Measurements from ENCODE around the gene HPN. TPM values are rescaled to one million over a fixed set of nuclear protein-coding genes. Genes with fewer than 3 reads are reported as not detected.

Gene HPN
- total RNA-seq, 1 donor from 2014 or later = 2.3 TPM

DNA sequence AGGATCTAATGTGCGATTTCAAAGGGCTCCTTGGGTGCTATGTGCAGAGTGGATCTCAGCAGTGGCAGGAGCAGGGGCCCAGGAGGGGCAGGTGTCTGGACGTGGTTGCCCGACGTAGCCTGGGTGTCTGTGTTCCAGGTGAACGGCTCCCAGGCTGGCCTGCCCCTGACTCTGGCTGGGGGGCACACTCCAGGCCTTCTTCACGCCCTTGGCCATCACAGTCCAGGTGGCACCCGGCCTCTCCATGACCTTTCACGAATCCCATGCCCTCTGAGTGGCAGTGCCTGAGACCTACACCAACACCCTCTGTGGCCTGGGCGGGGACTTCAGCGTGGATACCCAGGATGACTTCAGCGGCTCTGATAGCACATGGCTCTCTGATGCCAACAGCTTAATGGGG is 62.8 kb downstream of the HPN start:
- H3K27me3 ChIP-seq (ENCODE audit: control insufficient read depth, insufficient read depth, low read length) = peaks cover 5% of the 10 kb centered on the region
- TF ChIP-seq, protein P1, sequence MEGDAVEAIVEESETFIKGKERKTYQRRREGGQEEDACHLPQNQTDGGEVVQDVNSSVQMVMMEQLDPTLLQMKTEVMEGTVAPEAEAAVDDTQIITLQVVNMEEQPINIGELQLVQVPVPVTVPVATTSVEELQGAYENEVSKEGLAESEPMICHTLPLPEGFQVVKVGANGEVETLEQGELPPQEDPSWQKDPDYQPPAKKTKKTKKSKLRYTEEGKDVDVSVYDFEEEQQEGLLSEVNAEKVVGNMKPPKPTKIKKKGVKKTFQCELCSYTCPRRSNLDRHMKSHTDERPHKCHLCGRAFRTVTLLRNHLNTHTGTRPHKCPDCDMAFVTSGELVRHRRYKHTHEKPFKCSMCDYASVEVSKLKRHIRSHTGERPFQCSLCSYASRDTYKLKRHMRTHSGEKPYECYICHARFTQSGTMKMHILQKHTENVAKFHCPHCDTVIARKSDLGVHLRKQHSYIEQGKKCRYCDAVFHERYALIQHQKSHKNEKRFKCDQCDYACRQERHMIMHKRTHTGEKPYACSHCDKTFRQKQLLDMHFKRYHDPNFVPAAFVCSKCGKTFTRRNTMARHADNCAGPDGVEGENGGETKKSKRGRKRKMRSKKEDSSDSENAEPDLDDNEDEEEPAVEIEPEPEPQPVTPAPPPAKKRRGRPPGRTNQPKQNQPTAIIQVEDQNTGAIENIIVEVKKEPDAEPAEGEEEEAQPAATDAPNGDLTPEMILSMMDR (IDR thresholded peaks at IDR 0.05; ENCODE audit: insufficient read depth, low read length, poor library complexity, severe bottlenecking) = no peak
- H3K4me3 ChIP-seq (ENCODE audit: low read depth, low read length) = no peak overlapping the region

DNA sequence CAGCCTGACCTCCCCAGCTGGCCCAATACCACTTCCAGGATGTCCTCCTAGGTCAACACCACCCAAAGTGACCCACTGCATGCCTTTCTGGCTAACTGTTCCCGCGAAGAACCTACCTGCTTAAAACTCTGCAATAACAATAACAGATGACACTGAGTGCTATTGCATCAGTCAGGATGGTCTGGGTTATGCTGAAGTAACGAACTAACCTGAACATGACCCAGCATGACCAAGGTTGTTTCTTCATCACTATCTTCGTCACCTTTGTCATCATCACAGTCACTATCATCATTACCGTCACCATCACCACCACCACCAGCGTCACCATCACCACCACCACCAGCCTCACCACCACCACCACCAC is 63.5 kb downstream of the HPN start:
- TF ChIP-seq, protein P1 (IDR thresholded peaks at IDR 0.05; ENCODE audit: insufficient read depth, low read length, poor library complexity, severe bottlenecking) = no peak
- Histone ChIP-seq H3K4me3 (ENCODE audit: low read depth, low read length) (no peak overlapping the region), H3K36me3 (ENCODE audit: control insufficient read depth, insufficient read depth, low read length) (no peaks in the 10 kb centered on the region), H3K27me3 (ENCODE audit: control insufficient read depth, insufficient read depth, low read length) (peaks cover 10% of the 10 kb centered on the region)
- no peak for DNase-seq (ENCODE audit: low read depth)

More for the DNA sequence above, 62.8 kb downstream of the HPN start:
- no peaks in the 10 kb centered on the region for H3K36me3 ChIP-seq (ENCODE audit: control insufficient read depth, insufficient read depth, low read length)
- no peak for DNase-seq (ENCODE audit: low read depth)

DNA sequence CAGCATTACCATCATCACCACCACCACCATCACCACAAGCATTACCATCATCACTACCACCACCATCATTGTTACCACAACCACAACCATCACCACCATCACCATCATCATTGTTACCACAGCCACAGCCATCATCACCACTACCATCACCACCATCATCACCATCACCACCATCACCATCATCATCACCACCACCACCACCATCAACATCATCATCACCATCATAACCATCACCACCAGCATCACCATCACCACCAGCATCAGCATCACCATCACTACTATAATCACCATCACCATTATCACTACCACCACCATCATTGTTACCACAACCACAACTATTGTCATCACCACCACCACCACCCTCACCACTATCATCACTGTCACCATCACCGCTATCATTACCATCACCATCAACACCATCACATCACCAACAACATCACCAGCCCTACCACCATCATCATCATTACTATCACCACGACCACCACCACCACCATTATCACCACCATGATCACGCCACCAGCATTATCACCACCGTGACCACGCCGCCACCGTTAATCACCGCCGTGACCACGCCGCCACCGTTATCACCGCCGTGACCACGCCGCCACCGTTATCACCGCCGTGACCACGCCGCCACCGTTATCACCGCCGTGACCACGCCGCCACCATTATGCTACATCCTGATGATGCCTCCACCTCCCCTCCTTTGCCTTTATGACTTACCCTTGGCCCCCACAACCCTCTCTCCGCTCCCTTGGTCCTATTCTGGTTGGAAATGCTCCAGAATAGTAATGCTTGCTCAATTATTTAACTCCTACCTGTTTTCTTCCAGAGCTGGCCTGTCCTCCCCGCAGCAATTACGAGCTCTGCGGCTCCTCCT is 64.1 kb downstream of the HPN start:
- TF ChIP-seq, protein P1 (IDR thresholded peaks at IDR 0.05; ENCODE audit: insufficient read depth, low read length, poor library complexity, severe bottlenecking) = no peak
- H3K36me3 ChIP-seq (ENCODE audit: control insufficient read depth, insufficient read depth, low read length) = no peaks in the 10 kb centered on the region
- no peak for DNase-seq (ENCODE audit: low read depth)
- no peak overlapping the region for H3K4me3 ChIP-seq (ENCODE audit: low read depth, low read length)
- peaks cover 10% of the 10 kb centered on the region for H3K27me3 ChIP-seq (ENCODE audit: control insufficient read depth, insufficient read depth, low read length)

DNA sequence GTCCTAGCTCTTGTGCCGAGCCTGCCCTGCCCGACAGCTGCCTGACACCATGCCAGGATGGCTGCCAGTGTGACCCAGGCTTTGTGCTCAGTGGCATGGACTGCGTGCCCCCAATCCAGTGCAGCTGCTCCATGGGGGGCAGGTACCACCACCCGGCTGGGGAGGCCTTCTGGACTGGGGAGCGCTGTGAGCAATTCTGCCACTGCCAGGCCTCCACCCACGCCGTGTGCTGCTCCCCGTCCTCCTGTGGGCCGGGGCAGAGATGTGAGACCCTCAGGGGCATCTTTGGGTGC is 64.7 kb downstream of the HPN start:
- H3K4me3 ChIP-seq (ENCODE audit: low read depth, low read length) = no peak overlapping the region
- DNase-seq (ENCODE audit: low read depth) = no peak
- peaks cover 10% of the 10 kb centered on the region for H3K27me3 ChIP-seq (ENCODE audit: control insufficient read depth, insufficient read depth, low read length)
- H3K36me3 ChIP-seq (ENCODE audit: control insufficient read depth, insufficient read depth, low read length) = no peaks in the 10 kb centered on the region
- TF ChIP-seq, protein P1 (IDR thresholded peaks at IDR 0.05; ENCODE audit: insufficient read depth, low read length, poor library complexity, severe bottlenecking) = no peak

DNA sequence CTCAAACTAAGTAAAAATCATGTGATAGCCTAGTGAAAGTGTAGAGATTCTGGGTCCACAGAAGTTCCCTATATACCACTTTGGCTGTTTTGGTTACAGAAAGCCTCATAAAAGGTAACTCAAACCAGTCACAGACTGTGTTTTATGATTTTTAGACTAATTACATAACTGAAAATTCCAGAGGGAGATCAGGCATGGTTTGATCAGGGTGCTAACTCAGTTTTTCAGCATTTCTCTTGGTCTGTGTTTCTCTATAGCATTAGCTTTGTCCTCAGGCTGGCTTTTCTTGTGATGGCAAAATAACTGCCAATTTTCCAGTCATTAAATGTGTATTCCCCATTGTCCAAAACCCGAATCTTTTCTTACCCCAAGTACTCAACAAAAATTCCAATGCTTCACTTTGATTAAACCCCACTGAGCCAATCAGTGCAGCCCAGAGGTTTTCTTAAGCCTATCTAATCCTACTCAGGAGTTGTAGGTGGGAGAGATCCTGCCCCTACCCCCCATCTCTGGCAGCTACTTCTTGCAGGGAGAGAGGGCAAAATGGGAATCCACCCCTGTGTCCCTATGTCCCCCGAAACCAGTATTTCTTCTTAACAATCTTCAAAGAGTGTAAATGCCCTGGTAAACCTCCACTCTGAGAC is 65.5 kb downstream of the HPN start:
- Histone ChIP-seq H3K36me3 (ENCODE audit: control insufficient read depth, insufficient read depth, low read length) (no peaks in the 10 kb centered on the region), H3K27me3 (ENCODE audit: control insufficient read depth, insufficient read depth, low read length) (peaks cover 10% of the 10 kb centered on the region), H3K4me3 (ENCODE audit: low read depth, low read length) (no peak overlapping the region)
- no peak for DNase-seq (ENCODE audit: low read depth)
- TF ChIP-seq, protein P1 (IDR thresholded peaks at IDR 0.05; ENCODE audit: insufficient read depth, low read length, poor library complexity, severe bottlenecking) = no peak

Measured in kidney epithelial cell (primary cell).